ENCODE measurements around the gene PCNX3.

DNA sequence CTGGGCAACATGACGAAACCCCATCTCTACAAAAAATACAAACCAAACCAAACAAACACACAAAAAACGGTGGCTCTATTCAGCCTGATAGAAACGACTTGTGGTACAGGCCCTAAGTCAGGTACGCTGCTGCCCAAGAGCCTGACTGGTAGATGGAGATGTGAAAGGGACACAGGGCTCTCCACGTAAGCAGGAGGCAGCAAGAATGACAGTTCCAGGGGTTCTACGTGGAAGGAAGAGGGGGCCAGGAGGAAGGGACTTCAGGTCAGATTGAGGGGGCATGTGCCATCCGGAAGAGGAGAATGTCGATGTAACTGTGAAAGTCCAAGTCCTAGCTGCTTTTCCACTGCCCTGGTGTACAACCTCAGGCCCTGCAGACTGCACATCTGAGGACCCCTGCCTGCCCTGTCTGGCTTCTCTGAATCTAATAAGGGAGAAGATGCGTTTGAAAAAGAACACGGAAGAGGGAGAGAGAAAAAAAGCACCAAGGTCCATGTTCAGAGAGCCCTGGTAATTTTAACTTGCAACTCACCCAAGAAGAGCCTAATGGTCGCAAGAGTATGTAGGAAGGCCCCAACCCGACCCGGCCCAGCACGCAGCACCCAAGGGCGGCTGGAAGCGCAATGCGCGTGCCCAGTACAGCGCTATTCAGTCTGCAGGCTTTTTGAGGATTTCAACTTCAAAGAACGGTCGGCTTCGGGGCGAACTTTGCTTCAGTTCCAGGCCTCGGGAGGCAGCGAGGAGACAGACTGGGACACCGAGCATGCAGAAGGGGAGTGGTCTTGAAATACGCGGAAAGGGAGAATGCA lies 46.2 kb upstream of the PCNX3 start:
- TF ChIP-seq, protein P1, sequence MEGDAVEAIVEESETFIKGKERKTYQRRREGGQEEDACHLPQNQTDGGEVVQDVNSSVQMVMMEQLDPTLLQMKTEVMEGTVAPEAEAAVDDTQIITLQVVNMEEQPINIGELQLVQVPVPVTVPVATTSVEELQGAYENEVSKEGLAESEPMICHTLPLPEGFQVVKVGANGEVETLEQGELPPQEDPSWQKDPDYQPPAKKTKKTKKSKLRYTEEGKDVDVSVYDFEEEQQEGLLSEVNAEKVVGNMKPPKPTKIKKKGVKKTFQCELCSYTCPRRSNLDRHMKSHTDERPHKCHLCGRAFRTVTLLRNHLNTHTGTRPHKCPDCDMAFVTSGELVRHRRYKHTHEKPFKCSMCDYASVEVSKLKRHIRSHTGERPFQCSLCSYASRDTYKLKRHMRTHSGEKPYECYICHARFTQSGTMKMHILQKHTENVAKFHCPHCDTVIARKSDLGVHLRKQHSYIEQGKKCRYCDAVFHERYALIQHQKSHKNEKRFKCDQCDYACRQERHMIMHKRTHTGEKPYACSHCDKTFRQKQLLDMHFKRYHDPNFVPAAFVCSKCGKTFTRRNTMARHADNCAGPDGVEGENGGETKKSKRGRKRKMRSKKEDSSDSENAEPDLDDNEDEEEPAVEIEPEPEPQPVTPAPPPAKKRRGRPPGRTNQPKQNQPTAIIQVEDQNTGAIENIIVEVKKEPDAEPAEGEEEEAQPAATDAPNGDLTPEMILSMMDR (IDR thresholded peaks at IDR 0.05): no peak
- TF ChIP-seq POLR2A (IDR thresholded peaks at IDR 0.05): peak in 1 of 2 donors; percentile 54
